ENCODE results near the gene BGN.

BGN gene

GRCh38 chrX:153502796-153503195, 8.0 kb downstream of the BGN start:
- TF ChIP-seq CSDC2 (CRISPR knock-in tag; IDR thresholded peaks at IDR 0.05) (no peak), ZFP3 (CRISPR knock-in tag; IDR thresholded peaks at IDR 0.05) (no peak), GLIS3 (CRISPR knock-in tag; IDR thresholded peaks at IDR 0.05) (no peak), ESRRG (CRISPR knock-in tag; IDR thresholded peaks at IDR 0.05) (no peak), ZFP30 (CRISPR knock-in tag; IDR thresholded peaks at IDR 0.05) (no peak), ZC3H10 (CRISPR knock-in tag; IDR thresholded peaks at IDR 0.05) (no peak), RARB (CRISPR knock-in tag; IDR thresholded peaks at IDR 0.05) (no peak), ZNF70 (CRISPR knock-in tag; IDR thresholded peaks at IDR 0.05) (no peak), ZNF565 (CRISPR knock-in tag; conservative IDR thresholded peaks at IDR 0.05; ENCODE audit: low read depth) (no peak), SNAI2 (CRISPR knock-in tag; IDR thresholded peaks at IDR 0.05) (no peak), ARNTL (CRISPR knock-in tag; IDR thresholded peaks at IDR 0.05; ENCODE audit: borderline replicate concordance, low read depth) (no peak), ISL1 (CRISPR knock-in tag; IDR thresholded peaks at IDR 0.05) (no peak), TCF4 (CRISPR knock-in tag; IDR thresholded peaks at IDR 0.05; ENCODE audit: borderline replicate concordance) (no peak), POU6F1 (CRISPR knock-in tag; IDR thresholded peaks at IDR 0.05; ENCODE audit: borderline replicate concordance, low read depth) (no peak)
- TF ChIP-seq, protein P1, sequence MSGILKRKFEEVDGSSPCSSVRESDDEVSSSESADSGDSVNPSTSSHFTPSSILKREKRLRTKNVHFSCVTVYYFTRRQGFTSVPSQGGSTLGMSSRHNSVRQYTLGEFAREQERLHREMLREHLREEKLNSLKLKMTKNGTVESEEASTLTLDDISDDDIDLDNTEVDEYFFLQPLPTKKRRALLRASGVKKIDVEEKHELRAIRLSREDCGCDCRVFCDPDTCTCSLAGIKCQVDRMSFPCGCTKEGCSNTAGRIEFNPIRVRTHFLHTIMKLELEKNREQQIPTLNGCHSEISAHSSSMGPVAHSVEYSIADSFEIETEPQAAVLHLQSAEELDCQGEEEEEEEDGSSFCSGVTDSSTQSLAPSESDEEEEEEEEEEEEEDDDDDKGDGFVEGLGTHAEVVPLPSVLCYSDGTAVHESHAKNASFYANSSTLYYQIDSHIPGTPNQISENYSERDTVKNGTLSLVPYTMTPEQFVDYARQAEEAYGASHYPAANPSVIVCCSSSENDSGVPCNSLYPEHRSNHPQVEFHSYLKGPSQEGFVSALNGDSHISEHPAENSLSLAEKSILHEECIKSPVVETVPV (CRISPR knock-in tag; IDR thresholded peaks at IDR 0.05), result no peak
- TF ChIP-seq, protein P2, sequence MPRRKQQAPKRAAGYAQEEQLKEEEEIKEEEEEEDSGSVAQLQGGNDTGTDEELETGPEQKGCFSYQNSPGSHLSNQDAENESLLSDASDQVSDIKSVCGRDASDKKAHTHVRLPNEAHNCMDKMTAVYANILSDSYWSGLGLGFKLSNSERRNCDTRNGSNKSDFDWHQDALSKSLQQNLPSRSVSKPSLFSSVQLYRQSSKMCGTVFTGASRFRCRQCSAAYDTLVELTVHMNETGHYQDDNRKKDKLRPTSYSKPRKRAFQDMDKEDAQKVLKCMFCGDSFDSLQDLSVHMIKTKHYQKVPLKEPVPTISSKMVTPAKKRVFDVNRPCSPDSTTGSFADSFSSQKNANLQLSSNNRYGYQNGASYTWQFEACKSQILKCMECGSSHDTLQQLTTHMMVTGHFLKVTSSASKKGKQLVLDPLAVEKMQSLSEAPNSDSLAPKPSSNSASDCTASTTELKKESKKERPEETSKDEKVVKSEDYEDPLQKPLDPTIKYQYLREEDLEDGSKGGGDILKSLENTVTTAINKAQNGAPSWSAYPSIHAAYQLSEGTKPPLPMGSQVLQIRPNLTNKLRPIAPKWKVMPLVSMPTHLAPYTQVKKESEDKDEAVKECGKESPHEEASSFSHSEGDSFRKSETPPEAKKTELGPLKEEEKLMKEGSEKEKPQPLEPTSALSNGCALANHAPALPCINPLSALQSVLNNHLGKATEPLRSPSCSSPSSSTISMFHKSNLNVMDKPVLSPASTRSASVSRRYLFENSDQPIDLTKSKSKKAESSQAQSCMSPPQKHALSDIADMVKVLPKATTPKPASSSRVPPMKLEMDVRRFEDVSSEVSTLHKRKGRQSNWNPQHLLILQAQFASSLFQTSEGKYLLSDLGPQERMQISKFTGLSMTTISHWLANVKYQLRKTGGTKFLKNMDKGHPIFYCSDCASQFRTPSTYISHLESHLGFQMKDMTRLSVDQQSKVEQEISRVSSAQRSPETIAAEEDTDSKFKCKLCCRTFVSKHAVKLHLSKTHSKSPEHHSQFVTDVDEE (CRISPR knock-in tag; IDR thresholded peaks at IDR 0.05), result no peak
- no peak for ATAC-seq

DNA sequence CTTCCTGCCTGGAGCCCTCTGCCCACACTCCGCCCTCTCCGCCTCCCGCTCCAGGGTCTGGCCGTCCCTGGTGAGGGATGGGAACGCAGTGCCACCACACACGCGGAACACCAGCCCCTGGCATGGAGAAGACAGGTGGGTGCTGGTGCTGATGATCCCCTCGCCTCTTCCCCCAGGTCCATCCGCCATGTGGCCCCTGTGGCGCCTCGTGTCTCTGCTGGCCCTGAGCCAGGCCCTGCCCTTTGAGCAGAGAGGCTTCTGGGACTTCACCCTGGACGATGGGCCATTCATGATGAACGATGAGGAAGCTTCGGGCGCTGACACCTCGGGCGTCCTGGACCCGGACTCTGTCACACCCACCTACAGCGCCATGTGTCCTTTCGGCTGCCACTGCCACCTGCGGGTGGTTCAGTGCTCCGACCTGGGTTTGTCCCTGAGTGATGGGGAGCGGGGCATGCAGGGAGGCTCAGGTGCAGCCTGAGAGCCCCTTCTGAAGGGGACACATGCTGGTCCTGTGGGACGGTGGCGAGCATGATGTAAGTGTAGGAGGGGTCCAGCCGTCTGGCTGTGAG, 9.8 kb downstream of the BGN start:
- ATAC-seq, result no peak

More for the DNA sequence above, 9.8 kb downstream of the BGN start:
- no peak for TF ChIP-seq PATZ1 (CRISPR knock-in tag; IDR thresholded peaks at IDR 0.05; ENCODE audit: borderline replicate concordance)
- no peak for TF ChIP-seq ESRRG (CRISPR knock-in tag; IDR thresholded peaks at IDR 0.05)
- TF ChIP-seq, protein P1 (CRISPR knock-in tag; IDR thresholded peaks at IDR 0.05), result no peak
- no peak for TF ChIP-seq ZC3H10 (CRISPR knock-in tag; IDR thresholded peaks at IDR 0.05)
- no peak for TF ChIP-seq PPARA (CRISPR knock-in tag; IDR thresholded peaks at IDR 0.05; ENCODE audit: borderline replicate concordance)
- no peak for TF ChIP-seq TOX (CRISPR knock-in tag; IDR thresholded peaks at IDR 0.05; ENCODE audit: borderline replicate concordance)
- no peak for TF ChIP-seq TCF4 (CRISPR knock-in tag; IDR thresholded peaks at IDR 0.05; ENCODE audit: borderline replicate concordance)
- TF ChIP-seq POU6F1 (CRISPR knock-in tag; IDR thresholded peaks at IDR 0.05; ENCODE audit: borderline replicate concordance, low read depth), result no peak
- TF ChIP-seq GLIS3 (CRISPR knock-in tag; IDR thresholded peaks at IDR 0.05), result no peak
- TF ChIP-seq ZNF565 (CRISPR knock-in tag; conservative IDR thresholded peaks at IDR 0.05; ENCODE audit: low read depth), result no peak
- TF ChIP-seq ARNTL (CRISPR knock-in tag; IDR thresholded peaks at IDR 0.05; ENCODE audit: borderline replicate concordance, low read depth), result no peak
- TF ChIP-seq ZFP3 (CRISPR knock-in tag; IDR thresholded peaks at IDR 0.05), result no peak
- TF ChIP-seq, protein P2 (CRISPR knock-in tag; IDR thresholded peaks at IDR 0.05), result no peak
- no peak for TF ChIP-seq OSR1 (CRISPR knock-in tag; IDR thresholded peaks at IDR 0.05)
- TF ChIP-seq ISL1 (CRISPR knock-in tag; IDR thresholded peaks at IDR 0.05), result no peak
- TF ChIP-seq RARB (CRISPR knock-in tag; IDR thresholded peaks at IDR 0.05), result no peak

Data from SK-N-SH treated with all-trans-retinoic acid at 6 μM for 48 hours (cell line).